Right cardiac atrium (tissue), 5 donors: ENCODE results near the gene PTH2R. TPM values are rescaled to one million over a fixed set of nuclear protein-coding genes. Genes with fewer than 3 reads are reported as not detected.
"Not testable (repeated sequence)": the region's sequence is repeated elsewhere in the genome, so short reads cannot be mapped to it uniquely, and the experiment has no call there.

Experiments
- ATAC-seq, 2 donors: fragments of 200-7000 bp; cut with Tn5 transposase; one replicate each; pipeline versions ENCODE4 v1.8.0 to v1.9.1; 2020; ENCODE audit warnings: moderate library complexity in 2 of 2, mild to moderate bottlenecking in 1 of 2
- DNase-seq, 3 donors: peaks; one replicate each; pipeline ENCODE4 v3.0.0-alpha.2; 2020
- H3K27ac ChIP-seq: one replicate; pipeline ENCODE4 v1.5.1; 2013; ENCODE audit warnings: mild to moderate bottlenecking, low read length, control low read depth, moderate library complexity
- H3K27me3 ChIP-seq: one replicate; pipeline ENCODE4 v1.6.1; 2013; ENCODE audit not compliant: control insufficient read depth, insufficient read depth
- H3K4me1 ChIP-seq: one replicate; pipeline ENCODE4 v1.6.1; 2013; ENCODE audit warnings: low read length; ENCODE audit not compliant: control insufficient read depth, insufficient read depth
- H3K4me3 ChIP-seq: one replicate; pipeline ENCODE4 v1.5.1; 2013; ENCODE audit warnings: low read length, control low read depth
- H3K9me3 ChIP-seq: one replicate; pipeline ENCODE4 v1.6.1; 2013; ENCODE audit warnings: low read length; ENCODE audit not compliant: control insufficient read depth
- WGBS: extraction: QIAGEN DNeasy Blood & Tissue Kit; methylation state at CpG from one replicate; pipeline ENCODE4 v1.1.7; 2013; 5-methylcytosine and 5-hydroxymethylcytosine counted together
- intact Hi-C, 4 donors: fragments of 100-400 bp; cut with DNase I; formaldehyde crosslinking; loops; one replicate each; pipeline versions ENCODE4 v1.11.0 to v1.14.0; 2022 to 2023
- polyA plus RNA-seq: library from polyadenylated mRNA; stranded (reverse); fragments of 200-250 nt; gene quantifications from one replicate; pipeline ENCODE4 v1.2.3, GENCODE V29; 2013
- total RNA-seq, 4 donors: library from RNA; stranded (reverse); fragmentation: NEBNext Ultra II Directional; extraction: Animal tissue kit (Norgen Biotek cat#: 25700); gene quantifications; one replicate each; pipeline ENCODE4 v1.2.1, GENCODE V29; 2021
- donor health status: healthy with polysubstance abuse.
- donor health status: DM: no; HTN: yes; CAD: no.
- donor health status: DM: no; HTN: no; CAD: no.
- donor health status: DM: no; HTN: yes; CAD: no; lungs with severe emphysema.
- donor health status: DM: yes; HTN: yes; CAD: no.

The PTH2R gene
- total and polyA plus RNA-seq, 5 donors: not detected

- Histone ChIP-seq H3K4me1 (no peaks in the 10 kb centered on the region), H3K9me3 (no peaks in the 10 kb centered on the region), H3K27me3 (no peaks in the 10 kb centered on the region), H3K4me3 (no peak overlapping the region), H3K27ac (no peak overlapping the region)
- DNase-seq: no peak
- ATAC-seq: no peak
- 71% methylated on average over 3 of the region's 3 CpGs for WGBS
- intact Hi-C loops: no loop called here
These were observed 57.1 kb downstream of the PTH2R start for GRCh38 chr2:208463721-208464120.

DNA sequence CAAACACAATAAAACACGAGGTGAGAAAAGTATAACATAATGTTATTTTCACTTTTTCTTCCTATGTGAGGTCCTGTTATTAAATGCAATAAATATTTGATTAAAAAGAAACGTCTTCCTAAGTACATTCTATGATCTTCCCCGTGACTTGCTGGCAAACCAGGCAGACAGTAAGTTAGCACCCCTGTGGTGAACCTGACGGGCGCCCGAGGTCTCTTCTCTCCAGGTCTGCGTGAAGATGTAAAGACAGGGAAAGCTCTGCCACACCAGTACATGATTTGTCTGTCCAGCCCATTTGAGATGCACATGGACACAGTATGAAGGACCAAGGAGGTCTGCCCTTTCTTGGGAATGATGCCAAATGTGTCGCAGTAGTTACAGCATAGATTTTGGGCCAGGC lies 57.6 kb downstream of the PTH2R start:
- Histone ChIP-seq H3K9me3 (no peaks in the 10 kb centered on the region), H3K27me3 (no peaks in the 10 kb centered on the region), H3K4me3 (no peak overlapping the region), H3K4me1 (no peaks in the 10 kb centered on the region), H3K27ac (no peak overlapping the region)
- WGBS: 70% methylated on average over 8 of the region's 8 CpGs
- intact Hi-C loops: no loop called here
- DNase-seq (no peak), ATAC-seq (no peak)

DNA sequence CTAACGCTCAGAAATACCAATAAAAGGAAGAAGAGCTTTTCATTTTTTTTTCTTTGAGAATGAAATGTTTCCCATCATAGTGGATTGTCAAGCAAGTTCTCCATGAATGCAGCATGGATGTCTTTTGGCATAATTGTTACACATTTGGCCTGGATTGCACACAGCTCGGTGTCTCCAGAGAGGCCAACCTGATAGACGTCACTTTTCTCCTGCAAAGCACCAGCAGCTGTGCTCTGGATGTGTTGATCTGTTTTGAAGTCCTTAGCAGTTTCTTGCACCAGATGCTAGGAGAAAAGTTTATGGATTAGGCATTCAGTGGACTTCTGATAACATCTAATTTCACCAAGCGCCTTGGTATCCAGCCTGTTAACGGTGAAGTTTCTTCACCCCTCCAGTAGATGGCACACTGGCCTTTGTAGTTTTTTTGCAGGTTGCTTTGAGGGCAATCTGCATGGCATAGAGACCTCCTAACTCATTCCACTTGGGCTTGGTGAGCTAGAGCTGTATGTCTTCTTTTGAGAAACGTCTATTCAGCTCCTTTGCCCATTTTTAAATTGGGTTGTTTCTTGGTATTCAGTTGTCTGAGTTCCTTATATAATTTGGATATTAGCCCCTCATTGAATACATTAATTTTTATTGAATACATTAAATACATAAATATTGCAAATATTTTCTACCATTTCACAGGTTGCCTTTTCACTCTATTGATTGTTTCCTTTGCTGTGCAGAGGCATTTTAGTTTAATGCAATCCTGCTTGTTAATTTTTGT lies 59.7 kb downstream of the PTH2R start:
- H3K4me1 ChIP-seq: no peaks in the 10 kb centered on the region
- ATAC-seq (no peak), DNase-seq (no peak)
- H3K27ac ChIP-seq: no peak overlapping the region
- H3K27me3 ChIP-seq: no peaks in the 10 kb centered on the region
- WGBS: 31% methylated on average over 6 of the region's 6 CpGs
- H3K9me3 ChIP-seq: no peaks in the 10 kb centered on the region
- intact Hi-C loops: no loop called here
- H3K4me3 ChIP-seq: no peak overlapping the region

GRCh38 chr2:208466920-208467298 lies 60.3 kb downstream of the PTH2R start:
- intact Hi-C loops: no loop called here
- Histone ChIP-seq H3K4me3 (no peak overlapping the region), H3K27ac (no peak overlapping the region), H3K4me1 (no peaks in the 10 kb centered on the region), H3K27me3 (no peaks in the 10 kb centered on the region), H3K9me3 (no peaks in the 10 kb centered on the region)
- ATAC-seq (no peak), DNase-seq (no peak)
- WGBS: 24% methylated on average over 1 of the region's 1 CpG

DNA sequence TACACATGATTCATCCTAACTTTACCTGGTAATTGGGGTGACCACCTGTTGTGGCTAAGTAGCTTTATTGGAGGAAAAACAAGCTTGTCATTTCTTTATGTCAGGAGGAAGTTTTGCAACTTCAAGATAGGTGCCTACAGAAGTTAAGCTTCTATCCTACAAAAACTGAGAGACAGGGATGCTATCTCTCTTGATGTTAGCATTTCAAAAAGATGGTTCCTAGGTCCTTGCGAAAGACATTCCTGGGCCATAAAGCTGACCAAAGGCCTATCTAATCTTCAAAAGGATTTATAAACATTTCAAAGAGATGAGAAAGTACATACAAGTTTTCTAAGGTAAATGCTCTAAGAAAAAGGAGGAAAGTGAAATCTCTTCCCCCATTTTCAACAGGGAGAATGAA lies 61.0 kb downstream of the PTH2R start:
- intact Hi-C loops: no loop called here
- no peak for ATAC-seq
- no peaks in the 10 kb centered on the region for H3K9me3 ChIP-seq

GRCh38 chr2:208477741-208478140 lies 71.1 kb downstream of the PTH2R start:
- DNase-seq (no peak), ATAC-seq (no peak)
- intact Hi-C loops: no loop called here
- Histone ChIP-seq H3K9me3 (no peaks in the 10 kb centered on the region), H3K4me3 (no peak overlapping the region), H3K27me3 (no peaks in the 10 kb centered on the region), H3K27ac (no peak overlapping the region), H3K4me1 (no peaks in the 10 kb centered on the region)

More for the DNA sequence above, 61.0 kb downstream of the PTH2R start:
- DNase-seq: no peak
- H3K27me3 ChIP-seq: no peaks in the 10 kb centered on the region
- H3K4me3 ChIP-seq: no peak overlapping the region
- WGBS: 71% methylated on average over 1 of the region's 1 CpG
- no peaks in the 10 kb centered on the region for H3K4me1 ChIP-seq
- H3K27ac ChIP-seq: no peak overlapping the region

DNA sequence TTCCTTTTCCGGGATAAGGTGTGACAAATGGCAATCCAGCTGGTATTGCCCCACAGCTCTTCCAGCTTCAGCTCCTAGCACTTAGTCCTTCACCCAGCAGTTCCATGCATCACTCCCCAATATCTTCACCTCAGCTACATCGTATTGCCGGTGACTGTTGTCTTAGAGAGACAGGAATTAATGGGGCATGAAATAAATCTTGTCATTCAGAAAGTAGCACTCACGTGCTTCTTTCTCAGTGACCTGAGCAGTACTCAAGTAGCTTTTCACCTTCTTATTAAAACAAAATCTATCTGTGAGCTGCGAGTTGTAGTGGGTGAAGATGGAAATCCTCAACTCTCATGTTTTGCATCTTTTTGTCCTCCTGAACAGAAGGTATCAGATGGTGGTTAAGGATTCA lies 72.8 kb downstream of the PTH2R start:
- intact Hi-C loops: no loop called here
- H3K9me3 ChIP-seq: no peaks in the 10 kb centered on the region
- no peak overlapping the region for H3K27ac ChIP-seq
- no peaks in the 10 kb centered on the region for H3K27me3 ChIP-seq
- no peaks in the 10 kb centered on the region for H3K4me1 ChIP-seq
- WGBS: 86% methylated on average over 5 of the region's 5 CpGs
- no peak for DNase-seq
- no peak for ATAC-seq
- H3K4me3 ChIP-seq: no peak overlapping the region

- DNase-seq, H3K27me3 ChIP-seq, ATAC-seq, H3K4me1 ChIP-seq, H3K4me3 ChIP-seq, H3K27ac ChIP-seq, intact Hi-C loops, H3K9me3 ChIP-seq: not testable (repeated sequence)
- WGBS: 86% methylated on average over 5 of the region's 5 CpGs
These were observed 75.4 kb downstream of the PTH2R start for GRCh38 chr2:208481945-208482344.

DNA sequence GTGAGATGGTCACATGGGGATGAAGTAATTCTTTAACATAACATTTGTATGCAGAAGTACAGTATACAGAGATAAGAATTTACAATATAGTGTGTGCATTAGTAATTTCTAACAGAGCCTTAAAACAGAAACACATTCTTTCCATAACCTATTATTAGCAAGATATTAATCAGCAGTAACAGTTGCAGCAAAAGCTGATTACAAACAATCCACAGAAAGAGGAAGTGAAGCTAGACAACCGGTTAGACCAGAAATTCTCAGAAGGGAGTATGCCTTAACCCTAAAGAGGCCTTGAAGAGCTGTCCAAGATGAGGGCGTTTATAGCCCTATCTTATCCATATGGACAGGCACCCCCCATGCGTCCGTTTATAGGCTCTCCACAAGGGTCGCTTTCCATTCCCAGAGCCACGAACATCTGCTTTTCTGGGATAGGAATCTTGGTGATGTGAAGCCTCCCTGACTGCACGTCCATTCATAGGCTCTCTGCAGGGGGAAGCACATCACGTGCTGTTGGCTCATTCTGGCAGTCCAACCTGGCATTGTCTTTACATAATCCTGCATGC lies 75.9 kb downstream of the PTH2R start:
- not testable (repeated sequence) for DNase-seq
- WGBS: 71% methylated on average over 8 of the region's 8 CpGs

DNA sequence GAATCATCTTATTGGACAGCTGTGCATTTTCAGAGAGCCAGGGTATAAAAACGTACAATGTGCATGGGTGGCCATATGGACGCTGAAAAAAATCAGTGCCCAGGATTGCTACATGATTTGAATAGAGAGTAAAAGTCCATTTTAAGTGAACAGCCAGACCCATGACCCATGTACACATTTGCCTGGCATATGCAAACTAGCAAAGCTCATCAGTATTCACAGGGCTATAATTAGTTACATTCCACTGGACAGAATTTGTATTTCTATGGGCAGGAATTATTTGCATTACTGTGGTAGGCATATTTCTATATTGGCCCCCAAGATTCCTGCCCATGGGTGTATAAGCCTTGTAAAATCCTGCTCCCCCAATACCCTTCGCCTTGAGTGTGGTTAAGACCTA lies 78.8 kb downstream of the PTH2R start:
- Histone ChIP-seq H3K4me1 (no peaks in the 10 kb centered on the region), H3K9me3 (no peaks in the 10 kb centered on the region), H3K4me3 (no peak overlapping the region), H3K27ac (no peak overlapping the region), H3K27me3 (no peaks in the 10 kb centered on the region)
- WGBS: 79% methylated on average over 3 of the region's 3 CpGs
- DNase-seq: no peak
- intact Hi-C loops: no loop called here
- no peak for ATAC-seq

More for the DNA sequence above, 75.9 kb downstream of the PTH2R start:
- H3K27ac ChIP-seq, H3K4me1 ChIP-seq, H3K27me3 ChIP-seq, ATAC-seq, H3K9me3 ChIP-seq, intact Hi-C loops, H3K4me3 ChIP-seq: not testable (repeated sequence)

DNA sequence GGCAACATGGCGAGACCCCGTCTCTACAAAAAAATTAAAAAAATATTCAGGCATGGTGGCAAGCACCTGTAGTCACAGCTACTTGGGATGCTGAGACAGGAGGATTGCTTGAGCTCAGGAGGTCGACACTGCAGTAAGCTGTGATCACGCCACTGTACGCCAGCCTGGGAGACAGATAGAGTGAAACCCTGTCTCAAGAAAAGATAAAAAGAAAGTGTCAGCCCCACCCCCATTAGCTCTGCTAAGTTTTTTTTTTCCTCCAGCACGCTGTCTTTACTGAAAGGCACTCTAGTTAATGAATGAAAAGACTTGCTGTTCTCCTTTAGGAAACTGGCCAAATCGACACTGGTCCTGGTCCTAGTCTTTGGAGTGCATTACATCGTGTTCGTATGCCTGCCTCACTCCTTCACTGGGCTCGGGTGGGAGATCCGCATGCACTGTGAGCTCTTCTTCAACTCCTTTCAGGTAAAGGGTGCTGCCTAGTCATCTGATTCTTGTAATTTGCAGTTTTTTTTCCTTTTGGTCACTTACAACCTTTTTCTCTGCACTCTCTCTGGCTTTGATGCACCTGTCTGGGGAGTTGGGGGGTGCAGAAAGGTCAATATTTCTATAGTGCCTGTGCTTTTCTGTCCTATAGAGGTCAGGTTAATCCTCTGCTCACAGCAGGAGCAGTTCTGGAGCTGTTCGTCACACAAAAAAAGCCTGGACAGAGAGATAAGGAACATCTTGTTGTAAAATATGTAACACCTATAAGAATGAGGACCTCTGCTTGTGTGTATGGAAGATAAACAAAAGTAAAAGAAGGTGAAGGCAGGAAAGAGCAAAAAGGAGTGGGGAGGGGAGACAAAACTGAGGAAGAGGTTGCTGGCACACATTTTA lies 82.3 kb downstream of the PTH2R start:
- no peak for ATAC-seq
- Histone ChIP-seq H3K4me3 (no peak overlapping the region), H3K4me1 (no peaks in the 10 kb centered on the region), H3K27me3 (no peaks in the 10 kb centered on the region), H3K27ac (no peak overlapping the region), H3K9me3 (no peaks in the 10 kb centered on the region)
- no peak for DNase-seq
- 49% methylated on average over 12 of the region's 12 CpGs for WGBS
- intact Hi-C loops: no loop called here
